Measurements from ENCODE around the gene SNX5. TPM values are rescaled to one million over a fixed set of nuclear protein-coding genes. Genes with fewer than 3 reads are reported as not detected.

Gene SNX5
- total RNA-seq, 1 donor = 93.7 TPM

DNA sequence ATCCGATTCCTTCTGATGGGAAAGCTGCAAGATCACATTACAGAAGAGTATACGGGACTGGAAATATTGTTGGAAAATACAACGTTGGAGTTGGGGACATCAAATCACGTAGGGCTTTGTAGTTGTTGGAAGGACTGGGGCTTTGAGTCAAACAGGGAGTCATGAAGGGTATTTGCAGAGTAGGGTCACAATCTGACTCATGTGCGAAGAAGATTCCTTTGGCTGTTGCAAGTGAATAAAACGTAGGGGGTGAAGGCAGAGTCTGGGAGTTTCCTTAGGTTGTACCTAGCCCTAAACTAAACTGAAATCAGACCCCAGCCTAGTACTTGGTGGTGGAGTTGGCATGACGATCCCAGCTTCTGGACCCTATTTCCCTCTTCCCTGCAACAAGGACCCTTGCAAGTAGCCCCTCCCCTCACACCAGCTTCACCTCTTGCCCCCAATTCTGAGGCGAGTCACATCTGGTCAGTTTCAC lies 32.3 kb downstream of the SNX5 start:
- H3K27me3 ChIP-seq (ENCODE audit: insufficient read depth, low read length) = no peaks in the 10 kb centered on the region
- H3K79me2 ChIP-seq (ENCODE audit: insufficient read depth, low read length) = no peaks in the 10 kb centered on the region
- peak; percentile 83 for DNase-seq (ENCODE audit: insufficient read length, low spot score, missing footprints)
- peak overlapping the region; percentile 72 for H3K27ac ChIP-seq (ENCODE audit: low read depth, low read length)
- no peaks in the 10 kb centered on the region for H3K9me3 ChIP-seq (ENCODE audit: low read depth, low read length)
- TF ChIP-seq, protein P1, sequence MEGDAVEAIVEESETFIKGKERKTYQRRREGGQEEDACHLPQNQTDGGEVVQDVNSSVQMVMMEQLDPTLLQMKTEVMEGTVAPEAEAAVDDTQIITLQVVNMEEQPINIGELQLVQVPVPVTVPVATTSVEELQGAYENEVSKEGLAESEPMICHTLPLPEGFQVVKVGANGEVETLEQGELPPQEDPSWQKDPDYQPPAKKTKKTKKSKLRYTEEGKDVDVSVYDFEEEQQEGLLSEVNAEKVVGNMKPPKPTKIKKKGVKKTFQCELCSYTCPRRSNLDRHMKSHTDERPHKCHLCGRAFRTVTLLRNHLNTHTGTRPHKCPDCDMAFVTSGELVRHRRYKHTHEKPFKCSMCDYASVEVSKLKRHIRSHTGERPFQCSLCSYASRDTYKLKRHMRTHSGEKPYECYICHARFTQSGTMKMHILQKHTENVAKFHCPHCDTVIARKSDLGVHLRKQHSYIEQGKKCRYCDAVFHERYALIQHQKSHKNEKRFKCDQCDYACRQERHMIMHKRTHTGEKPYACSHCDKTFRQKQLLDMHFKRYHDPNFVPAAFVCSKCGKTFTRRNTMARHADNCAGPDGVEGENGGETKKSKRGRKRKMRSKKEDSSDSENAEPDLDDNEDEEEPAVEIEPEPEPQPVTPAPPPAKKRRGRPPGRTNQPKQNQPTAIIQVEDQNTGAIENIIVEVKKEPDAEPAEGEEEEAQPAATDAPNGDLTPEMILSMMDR (IDR thresholded peaks at IDR 0.05; ENCODE audit: extremely low read depth, low read depth, low read length) = no peak
- no peak overlapping the region for H2AFZ ChIP-seq (ENCODE audit: low read length)
- H3K4me2 ChIP-seq (ENCODE audit: insufficient read depth, low read length) = peak overlapping the region; percentile 77
- peaks cover 2% of the 10 kb centered on the region for H4K20me1 ChIP-seq (ENCODE audit: insufficient read depth, low read length)
- peaks cover 57% of the 10 kb centered on the region for H3K4me1 ChIP-seq (ENCODE audit: insufficient read depth, low read length)
- peak overlapping the region; percentile 46 for H3K4me3 ChIP-seq (ENCODE audit: insufficient read depth, low read length)
- peaks cover 13% of the 10 kb centered on the region for H3K36me3 ChIP-seq (ENCODE audit: insufficient read depth, low read length)

DNA sequence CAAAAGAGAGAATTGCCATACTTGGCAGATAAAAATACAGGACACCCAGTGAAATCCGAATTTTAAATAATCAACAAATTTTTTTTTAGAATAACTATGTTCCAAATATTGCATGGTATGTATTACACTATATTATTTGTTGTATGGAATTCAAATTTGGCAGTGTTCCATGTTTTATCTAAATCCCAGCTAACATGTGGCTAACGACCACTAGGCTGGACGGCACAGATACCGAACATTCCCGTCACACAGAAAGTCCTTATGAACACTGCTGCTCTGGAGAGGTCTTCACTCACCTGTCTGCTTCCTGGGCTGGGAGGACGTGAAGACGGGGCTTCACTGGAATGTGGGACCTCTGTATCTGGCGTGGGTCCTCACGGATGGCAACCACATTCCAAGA lies 32.8 kb downstream of the SNX5 start:
- no peaks in the 10 kb centered on the region for H3K27me3 ChIP-seq (ENCODE audit: insufficient read depth, low read length)
- peaks cover 57% of the 10 kb centered on the region for H3K4me1 ChIP-seq (ENCODE audit: insufficient read depth, low read length)
- no peaks in the 10 kb centered on the region for H3K79me2 ChIP-seq (ENCODE audit: insufficient read depth, low read length)
- H3K4me2 ChIP-seq (ENCODE audit: insufficient read depth, low read length) = peak overlapping the region; percentile 77
- H4K20me1 ChIP-seq (ENCODE audit: insufficient read depth, low read length) = peaks cover 2% of the 10 kb centered on the region
- peak overlapping the region; percentile 72 for H3K27ac ChIP-seq (ENCODE audit: low read depth, low read length)
- no peaks in the 10 kb centered on the region for H3K9me3 ChIP-seq (ENCODE audit: low read depth, low read length)
- peaks cover 7% of the 10 kb centered on the region for H3K36me3 ChIP-seq (ENCODE audit: insufficient read depth, low read length)
- H3K4me3 ChIP-seq (ENCODE audit: insufficient read depth, low read length) = no peak overlapping the region
- DNase-seq (ENCODE audit: insufficient read length, low spot score, missing footprints) = no peak
- TF ChIP-seq, protein P1 (IDR thresholded peaks at IDR 0.05; ENCODE audit: extremely low read depth, low read depth, low read length) = no peak
- no peak overlapping the region for H2AFZ ChIP-seq (ENCODE audit: low read length)

DNA sequence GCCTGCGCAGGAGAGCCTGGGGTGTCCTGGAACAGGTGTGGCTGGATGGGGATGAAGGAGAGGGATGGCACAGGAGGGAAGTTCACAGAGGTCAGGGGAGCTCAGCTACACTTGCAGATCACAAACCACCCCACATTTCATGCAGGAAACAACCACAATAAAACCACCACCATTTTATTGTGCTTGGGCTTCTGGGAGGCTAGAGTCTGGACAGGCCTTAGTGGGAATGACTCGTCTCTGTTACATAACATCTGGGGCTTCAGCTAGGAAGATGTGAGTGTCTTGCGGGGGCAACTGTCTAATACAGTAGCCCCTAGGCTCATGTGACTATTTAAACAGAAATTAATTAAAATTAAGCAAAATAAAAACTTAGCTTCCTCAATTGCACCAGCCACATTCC lies 33.4 kb downstream of the SNX5 start:
- H3K9me3 ChIP-seq (ENCODE audit: low read depth, low read length) = no peaks in the 10 kb centered on the region
- H4K20me1 ChIP-seq (ENCODE audit: insufficient read depth, low read length) = no peaks in the 10 kb centered on the region
- H2AFZ ChIP-seq (ENCODE audit: low read length) = no peak overlapping the region
- TF ChIP-seq, protein P1 (IDR thresholded peaks at IDR 0.05; ENCODE audit: extremely low read depth, low read depth, low read length) = no peak
- no peak overlapping the region for H3K4me3 ChIP-seq (ENCODE audit: insufficient read depth, low read length)
- H3K4me2 ChIP-seq (ENCODE audit: insufficient read depth, low read length) = no peak overlapping the region
- peak overlapping the region; percentile 75 for H3K27ac ChIP-seq (ENCODE audit: low read depth, low read length)
- H3K27me3 ChIP-seq (ENCODE audit: insufficient read depth, low read length) = no peaks in the 10 kb centered on the region
- peak; percentile 52 for DNase-seq (ENCODE audit: insufficient read length, low spot score, missing footprints)
- H3K36me3 ChIP-seq (ENCODE audit: insufficient read depth, low read length) = peaks cover 2% of the 10 kb centered on the region
- no peaks in the 10 kb centered on the region for H3K79me2 ChIP-seq (ENCODE audit: insufficient read depth, low read length)
- H3K4me1 ChIP-seq (ENCODE audit: insufficient read depth, low read length) = peaks cover 57% of the 10 kb centered on the region

DNA sequence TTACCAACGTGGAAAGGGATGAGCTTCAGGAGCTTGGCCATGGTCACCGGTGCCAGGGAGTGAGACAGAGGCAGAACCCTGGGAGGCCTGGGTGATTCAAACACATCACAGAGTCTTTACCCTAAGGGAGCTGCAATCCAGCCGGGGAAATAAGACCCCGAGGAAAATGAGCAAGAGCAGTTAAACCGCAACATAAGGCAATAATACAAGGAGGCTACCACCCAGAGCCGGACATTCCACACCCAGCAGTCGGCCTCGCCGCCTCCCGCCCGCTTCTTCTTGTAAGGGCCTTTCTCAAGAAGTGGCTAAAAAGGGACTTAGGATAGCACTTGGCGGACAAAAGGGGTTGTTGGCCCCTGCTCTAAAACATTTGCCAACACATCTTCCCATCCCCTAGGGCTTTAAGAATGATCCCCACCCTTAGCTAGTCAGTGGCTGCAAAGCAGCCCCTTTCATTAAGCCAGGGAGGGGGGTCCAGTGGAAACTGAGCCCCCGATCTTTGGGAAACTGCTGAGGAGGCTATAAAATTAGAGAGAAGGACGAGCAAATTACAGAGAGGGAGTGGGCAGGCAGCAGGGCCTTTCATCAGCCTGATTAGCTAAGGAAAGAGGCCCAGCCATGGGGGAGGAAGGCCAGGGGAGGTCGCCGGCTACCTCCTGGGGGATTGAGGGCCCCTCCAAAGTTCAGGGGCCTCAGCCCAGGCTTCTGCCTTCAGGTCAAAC lies 34.3 kb downstream of the SNX5 start:
- DNase-seq (ENCODE audit: insufficient read length, low spot score, missing footprints) = peak; percentile 58
- TF ChIP-seq, protein P1 (IDR thresholded peaks at IDR 0.05; ENCODE audit: extremely low read depth, low read depth, low read length) = no peak
- H3K4me3 ChIP-seq (ENCODE audit: insufficient read depth, low read length) = no peak overlapping the region
- H3K9me3 ChIP-seq (ENCODE audit: low read depth, low read length) = no peaks in the 10 kb centered on the region
- no peak overlapping the region for H2AFZ ChIP-seq (ENCODE audit: low read length)
- H3K27ac ChIP-seq (ENCODE audit: low read depth, low read length) = peak overlapping the region; percentile 75
- H3K79me2 ChIP-seq (ENCODE audit: insufficient read depth, low read length) = no peaks in the 10 kb centered on the region
- H3K4me2 ChIP-seq (ENCODE audit: insufficient read depth, low read length) = peak overlapping the region; percentile 21
- H3K36me3 ChIP-seq (ENCODE audit: insufficient read depth, low read length) = no peaks in the 10 kb centered on the region
- no peaks in the 10 kb centered on the region for H3K27me3 ChIP-seq (ENCODE audit: insufficient read depth, low read length)
- H4K20me1 ChIP-seq (ENCODE audit: insufficient read depth, low read length) = no peaks in the 10 kb centered on the region
- H3K4me1 ChIP-seq (ENCODE audit: insufficient read depth, low read length) = peaks cover 55% of the 10 kb centered on the region
